IPS DF 4.7 (cell line): ENCODE data around the gene CD300LG.
"Not testable (repeated sequence)": the region's sequence is repeated elsewhere in the genome, so short reads cannot be mapped to it uniquely, and the experiment has no call there.

Source experiments
- DNase-seq: peaks from one replicate; pipeline ENCODE4 v3.0.0-alpha.2; 2013; ENCODE audit warnings: low spot score; ENCODE audit errors: extremely low read depth

Gene CD300LG, protein sequence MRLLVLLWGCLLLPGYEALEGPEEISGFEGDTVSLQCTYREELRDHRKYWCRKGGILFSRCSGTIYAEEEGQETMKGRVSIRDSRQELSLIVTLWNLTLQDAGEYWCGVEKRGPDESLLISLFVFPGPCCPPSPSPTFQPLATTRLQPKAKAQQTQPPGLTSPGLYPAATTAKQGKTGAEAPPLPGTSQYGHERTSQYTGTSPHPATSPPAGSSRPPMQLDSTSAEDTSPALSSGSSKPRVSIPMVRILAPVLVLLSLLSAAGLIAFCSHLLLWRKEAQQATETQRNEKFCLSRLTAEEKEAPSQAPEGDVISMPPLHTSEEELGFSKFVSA

DNA sequence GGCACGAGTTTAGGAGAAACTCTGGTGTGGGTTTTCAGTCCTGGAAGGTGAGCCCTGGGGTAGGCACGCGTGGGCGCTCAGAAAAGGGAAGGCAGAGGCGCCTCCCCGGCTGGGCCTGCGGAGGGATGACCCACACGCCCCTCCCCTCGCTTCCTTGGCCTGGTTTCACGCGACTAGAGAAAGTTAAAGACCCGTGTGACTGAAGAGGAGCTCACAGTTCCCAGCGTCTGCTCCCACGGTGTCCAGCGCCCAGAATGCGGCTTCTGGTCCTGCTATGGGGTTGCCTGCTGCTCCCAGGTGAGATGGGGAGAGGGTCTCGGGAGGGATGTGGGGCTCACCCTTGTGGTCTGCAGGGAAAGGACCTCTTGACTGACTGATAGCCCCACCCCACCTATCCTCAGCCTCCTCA is at the start of gene CD300LG:
Gene CD300LG, plus strand, starts transcription at position 214 of the 409 bp plus-strand sequence. Its CDS starts 41 bp downstream, at position 255.
- no peak for DNase-seq

DNA sequence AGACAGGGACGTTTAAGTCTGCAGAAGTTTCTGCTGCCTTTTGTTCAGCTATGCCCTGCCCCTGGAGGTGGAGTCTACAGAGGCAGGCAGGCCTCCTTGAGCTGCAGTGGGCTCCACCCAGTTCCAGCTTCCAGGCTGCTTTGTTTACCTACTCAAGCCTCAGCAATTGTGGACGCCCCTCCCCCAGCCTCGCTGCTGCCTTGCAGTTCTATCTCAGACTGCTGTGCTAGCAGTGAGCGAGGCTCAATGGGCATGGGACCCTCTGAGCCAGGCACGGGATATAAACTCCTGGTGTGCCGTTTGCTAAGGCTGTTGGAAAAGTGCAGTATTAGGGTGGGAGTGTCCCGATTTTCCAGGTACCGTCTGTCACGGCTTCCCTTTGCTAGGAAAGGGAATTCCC is 49.0 kb upstream of the CD300LG start:
- not testable (repeated sequence) for DNase-seq

DNA sequence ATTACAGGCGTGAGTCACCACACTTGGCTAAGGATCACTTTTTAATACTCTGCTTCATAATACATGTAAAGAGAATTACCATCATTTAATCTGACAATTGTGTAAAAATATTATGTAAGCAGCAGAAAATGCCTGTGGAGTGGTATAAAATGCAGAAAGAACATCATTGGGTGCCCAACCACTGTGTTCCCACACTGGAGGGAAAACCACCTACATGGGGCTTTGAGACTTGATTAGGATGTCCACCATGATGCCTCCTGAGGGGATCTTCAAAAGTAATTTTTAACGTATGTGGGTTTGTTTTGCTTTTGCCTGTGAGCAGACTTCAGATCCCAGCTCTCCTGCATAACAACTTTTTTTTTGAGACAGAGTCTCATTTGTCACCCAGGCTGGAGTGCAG is 47.9 kb upstream of the CD300LG start:
- no peak for DNase-seq

DNA sequence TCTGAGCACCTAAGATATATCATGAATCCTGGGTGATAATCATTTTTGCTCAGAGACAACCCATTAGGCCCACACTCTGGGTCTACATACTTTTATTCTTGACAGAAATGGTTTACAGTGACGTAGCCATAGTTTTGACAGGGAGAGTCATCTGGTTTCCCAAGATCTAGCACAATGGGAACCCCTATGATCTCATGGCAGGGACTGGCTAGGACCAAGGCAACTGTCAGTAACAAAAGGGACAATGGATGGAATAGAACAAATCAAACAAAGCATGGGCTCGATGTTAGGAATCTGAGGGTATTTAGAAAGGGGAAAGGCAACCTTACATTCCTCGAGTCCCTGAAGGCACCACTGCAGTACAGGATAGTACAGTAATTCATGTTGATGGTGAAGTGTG is 46.2 kb upstream of the CD300LG start:
- DNase-seq: no peak

DNA sequence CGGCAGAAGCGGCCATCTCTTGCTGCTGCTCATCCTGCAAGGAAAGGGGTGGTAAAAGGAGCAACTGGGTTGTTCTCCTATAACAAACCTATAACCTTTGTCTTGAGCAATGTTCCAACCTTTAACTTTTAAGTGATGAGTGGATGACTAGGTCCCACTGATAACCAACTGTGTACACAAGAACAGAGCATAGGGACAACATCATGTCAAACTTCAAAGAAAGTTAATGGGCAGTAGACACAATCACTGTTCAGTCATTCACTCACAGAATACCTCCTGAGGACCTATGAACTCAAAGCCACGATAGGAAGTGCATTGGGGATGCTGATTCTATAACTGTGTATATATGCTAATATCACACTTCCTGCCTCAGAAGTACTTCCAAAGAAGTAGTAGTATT is 45.1 kb upstream of the CD300LG start:
- no peak for DNase-seq

DNA sequence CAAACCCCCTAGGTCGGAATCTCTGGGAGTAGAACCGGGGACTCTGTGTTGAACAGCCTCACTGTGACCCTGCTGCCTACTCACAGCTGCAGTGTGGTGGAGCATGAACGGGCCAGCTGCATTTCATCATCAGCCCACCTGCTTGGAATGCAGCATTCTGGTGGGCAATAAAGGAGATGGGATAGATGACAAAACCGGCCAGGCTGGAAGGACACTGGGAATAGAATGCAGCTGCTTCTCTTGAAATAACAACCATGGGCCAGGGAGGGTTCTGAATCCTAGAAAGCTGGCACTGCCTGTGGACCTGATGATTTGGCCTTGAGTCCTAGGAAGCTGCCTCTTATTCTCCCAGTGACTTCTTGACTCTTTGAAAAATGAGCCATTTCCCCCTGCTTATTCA is 43.2 kb upstream of the CD300LG start:
- DNase-seq: peak; percentile 38

DNA sequence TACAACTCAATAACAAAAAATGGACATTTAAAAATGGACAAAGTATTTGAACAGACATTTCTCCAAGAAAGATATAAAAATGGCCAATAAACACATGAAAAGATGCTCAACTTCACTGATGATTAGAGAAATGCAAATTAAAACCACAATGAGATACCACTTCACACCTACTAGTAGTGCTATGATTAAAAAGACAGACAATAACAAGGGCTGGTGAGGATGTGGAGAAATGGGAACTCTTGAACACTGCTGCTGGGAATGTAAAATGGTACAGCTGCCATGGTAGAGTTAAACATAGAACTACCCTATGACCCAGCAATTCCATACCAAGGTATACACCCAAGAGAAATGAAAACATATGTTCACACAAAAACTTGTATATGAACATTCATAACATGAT is 41.9 kb upstream of the CD300LG start:
- DNase-seq: no peak

DNA sequence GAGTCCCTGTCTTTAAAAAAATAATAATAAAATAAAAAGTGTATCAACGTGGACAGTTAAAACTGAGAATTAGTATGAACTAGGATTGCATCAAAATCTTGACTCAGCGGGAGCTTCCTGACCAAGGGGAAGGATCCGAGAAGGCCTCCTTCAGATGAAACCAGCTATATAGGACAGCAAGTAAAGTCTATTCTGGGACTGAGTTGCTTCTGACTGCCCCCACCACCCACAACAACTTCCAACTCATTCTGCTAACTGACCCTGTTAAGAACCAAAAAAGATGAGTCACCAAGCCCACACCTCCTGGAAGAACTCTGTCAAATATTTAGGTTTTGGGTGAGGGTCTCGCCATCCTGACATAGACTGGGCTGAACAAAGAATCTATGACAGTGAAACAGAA is 38.9 kb upstream of the CD300LG start:
- DNase-seq: no peak

DNA sequence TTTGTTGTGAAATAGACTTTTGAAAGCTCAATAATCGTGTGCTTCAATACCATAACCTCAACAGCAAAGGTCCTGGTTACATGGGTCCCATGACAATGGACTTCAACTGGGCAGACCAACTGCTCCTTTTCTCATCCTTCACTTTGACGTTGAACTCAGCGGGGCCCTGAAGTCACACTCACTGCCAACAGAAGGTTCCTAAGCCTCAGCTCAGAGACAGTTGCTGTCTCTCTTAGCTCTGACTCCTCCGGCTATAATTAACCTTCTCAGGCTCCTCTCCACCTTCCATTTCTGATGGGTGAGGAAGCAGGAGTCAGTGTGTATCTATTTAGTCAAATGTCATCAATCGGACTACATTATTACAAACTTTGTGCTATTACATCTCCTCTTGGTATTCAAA is 37.9 kb upstream of the CD300LG start:
- no peak for DNase-seq

DNA sequence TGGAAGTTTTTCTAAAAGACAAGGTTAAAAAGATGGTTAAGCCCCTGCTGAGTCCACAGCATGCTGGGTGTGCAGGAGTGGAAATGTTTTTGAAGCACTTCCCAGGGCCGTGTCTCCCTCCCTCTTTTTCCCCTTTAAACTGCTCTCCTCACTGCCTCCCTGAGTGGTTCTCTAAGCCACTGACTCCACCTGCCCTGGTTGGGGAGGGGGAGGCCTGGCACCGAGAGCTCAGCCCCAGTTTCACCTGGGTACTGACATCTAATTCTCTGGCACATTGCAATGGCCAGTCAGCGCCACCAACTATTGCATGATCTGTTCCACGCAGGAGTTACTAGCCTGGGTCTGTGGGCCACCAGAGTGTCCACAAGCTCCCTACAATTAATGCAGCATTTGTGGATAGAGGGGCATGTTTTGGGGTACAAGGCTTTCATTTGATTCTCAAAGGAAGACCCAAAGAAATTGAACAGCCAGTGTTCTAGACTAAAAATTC is 36.7 kb upstream of the CD300LG start:
- no peak for DNase-seq

DNA sequence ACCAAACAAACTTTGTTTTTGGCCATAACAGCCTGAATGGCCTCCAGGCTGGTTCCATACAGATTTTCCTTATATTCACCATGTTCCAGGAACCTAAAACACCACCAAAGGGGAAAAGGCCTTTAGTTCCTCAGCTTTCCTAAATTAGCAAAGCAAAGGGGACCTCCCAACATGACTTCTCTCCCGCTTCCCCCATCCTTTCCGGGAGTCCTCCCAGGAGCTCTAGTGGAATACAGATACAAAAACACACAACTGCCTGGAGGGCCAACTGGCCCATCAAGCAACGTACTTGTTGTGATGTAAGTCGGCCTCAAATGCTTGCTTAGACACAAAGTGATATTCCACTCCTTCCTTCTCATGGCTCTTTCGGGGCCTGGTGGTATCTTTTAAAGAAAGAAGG is 36.2 kb upstream of the CD300LG start:
- DNase-seq: no peak

DNA sequence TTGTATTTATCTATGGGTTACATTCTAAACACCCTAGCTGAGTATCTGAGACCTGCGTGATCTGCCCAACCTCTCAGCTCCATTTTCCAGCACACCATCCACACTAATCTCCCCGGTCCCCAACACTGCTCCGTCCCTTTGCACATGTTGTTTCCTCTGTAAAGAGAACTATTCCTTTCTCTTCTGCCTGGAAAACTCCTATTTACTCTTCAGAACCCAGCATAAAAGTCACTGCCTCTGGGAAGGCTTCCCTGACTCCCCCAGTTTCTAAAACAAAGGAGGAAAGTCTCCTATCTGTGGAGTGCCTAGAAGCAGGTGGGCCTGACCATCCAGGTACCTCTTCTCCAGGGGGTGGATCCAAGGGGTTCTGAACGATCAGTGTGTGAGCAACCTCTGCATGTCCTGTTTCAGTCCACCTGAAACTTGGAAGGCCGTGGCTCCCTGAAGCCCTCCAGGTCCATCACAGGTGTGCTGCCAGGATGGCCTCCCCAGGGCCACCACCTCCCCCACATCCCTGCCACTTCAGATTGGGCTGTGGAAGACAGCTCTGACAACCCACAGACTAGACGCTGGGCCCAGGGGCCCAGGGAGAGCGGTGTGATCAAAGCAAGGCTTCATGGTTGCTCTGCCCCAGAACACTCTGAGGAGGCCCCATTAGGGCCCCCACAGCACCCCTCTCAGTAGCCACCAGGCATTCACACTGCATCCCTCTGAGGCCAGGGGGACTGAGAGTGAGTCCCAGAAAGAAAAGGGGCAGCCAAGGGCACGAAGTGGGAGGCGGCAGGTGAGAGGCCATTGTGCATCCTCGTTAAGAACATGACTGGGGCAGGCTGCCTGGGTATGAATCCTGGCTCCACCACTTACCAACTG is 34.3 kb upstream of the CD300LG start:
- no peak for DNase-seq

DNA sequence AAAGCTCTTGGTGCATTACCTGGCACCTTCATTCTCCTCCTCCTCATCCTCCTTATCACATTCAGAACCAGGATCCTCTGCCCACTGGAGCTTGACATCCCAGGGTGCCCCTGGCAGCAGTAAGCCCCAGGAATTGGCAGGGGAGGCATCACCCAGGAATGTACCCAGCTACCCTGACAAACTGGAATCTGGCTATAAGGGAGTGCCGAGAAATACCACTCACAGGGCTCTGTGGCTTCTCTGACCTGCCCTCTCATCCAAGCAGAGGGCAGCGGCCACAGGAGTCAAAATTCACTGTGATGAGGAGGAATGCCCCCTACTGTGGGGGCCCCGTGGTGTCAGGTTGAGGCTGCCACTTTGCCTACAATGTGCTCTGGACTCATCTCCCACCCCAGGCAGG is 33.6 kb upstream of the CD300LG start:
- DNase-seq: no peak

DNA sequence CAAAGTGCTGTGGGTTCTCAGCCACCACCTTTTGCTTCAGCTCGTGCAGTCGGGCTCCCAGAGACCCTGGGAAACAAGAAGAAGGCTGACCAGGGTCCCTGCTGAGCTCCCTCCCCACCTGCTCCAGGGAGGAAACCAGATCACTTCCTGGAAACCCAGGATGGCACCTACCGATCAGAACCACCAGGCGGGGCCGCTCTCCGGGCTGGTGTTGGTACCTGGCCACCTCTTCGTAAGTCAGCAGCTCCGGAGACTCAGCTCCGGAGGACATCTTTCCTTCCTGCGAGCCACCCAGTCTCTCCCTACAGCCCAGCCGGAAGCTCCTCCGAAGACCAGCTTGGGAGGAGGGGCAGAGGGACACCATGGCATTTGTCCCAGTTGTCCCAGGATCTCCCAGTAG is 33.0 kb upstream of the CD300LG start:
- DNase-seq: no peak

DNA sequence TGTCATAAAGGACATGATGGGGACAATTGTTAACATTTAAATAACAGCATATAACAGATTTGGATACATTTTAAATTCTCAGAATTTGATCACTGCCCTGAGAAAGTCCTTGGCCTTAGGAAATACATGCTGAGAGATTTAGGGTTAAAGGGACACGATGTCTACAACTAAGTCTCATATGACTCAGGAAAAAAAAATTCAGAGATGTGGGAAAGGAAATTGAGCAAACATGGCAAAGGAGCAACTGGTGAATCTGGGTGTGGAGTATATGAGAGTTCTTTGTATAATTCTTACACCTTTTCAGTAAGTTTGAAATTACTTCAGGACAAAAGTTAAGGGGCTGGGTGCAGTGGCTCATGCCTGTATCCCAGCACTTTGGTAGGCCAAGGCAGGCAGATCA is 32.3 kb upstream of the CD300LG start:
- DNase-seq: no peak

DNA sequence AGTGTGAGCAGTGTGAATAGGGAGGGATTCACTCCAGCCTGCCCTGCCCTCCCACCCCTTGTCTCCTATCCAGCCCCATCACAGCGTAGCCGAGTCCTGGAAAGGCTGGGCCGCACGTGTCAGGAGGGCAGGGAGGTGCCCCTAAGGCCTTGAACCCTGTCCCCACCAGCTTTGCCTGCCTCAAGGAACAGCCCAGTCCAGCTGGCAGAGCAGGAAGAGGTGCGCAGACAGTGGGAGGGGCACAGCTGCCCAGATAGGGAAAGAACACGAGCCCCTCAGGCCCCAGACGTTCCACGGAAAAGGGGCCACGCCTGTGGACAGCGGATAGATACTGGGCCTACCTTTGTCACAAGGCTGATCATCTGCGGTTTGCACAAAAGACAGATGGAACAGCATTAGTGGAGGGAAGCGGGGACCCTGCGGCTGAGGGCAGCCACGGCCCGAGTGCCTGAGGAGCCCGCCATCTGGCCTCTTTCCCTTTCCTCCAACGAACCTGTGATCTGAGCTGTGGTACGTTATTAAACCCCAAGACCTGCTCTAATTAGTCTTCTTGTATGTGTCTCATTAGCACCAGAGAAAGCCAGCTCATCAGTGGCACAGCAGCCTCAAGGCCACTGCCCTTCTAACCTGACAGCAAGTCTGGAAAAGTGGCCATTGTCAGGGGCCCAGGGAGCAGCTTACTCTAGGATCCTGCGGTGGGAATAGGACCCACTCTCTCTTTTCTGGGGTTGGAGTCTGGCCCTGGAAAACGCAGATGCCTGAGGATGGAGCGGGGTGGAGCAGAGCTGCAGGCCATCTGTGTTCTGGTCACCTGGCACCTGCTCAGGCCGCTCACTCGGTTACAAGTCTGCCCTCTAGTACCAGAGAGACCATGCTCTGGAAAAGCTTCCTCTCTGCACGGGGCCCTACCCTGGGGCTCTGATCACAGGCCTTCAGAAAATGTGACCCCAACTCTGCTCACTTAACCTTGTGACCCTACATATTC is 30.3 kb upstream of the CD300LG start:
- DNase-seq: no peak

DNA sequence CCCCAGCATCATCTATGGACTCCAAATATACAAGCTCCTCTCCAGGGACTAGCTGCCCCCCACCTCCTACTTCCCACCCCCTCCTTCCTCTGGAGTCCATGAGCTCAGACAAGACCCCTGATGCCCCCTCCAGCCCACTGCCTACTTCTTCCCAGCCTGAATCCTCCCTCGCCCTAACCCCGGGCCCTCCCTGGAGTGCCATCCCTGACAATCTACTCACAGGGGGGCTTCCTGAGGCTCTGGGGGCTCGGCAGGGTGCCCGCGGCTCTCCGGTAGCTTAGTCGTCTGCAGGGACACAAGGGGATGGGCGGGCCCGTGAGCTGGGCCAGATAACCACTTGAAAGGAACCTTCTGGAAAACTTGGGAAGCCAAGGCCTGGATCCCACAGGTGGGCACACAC is 29.1 kb upstream of the CD300LG start:
- DNase-seq: no peak

DNA sequence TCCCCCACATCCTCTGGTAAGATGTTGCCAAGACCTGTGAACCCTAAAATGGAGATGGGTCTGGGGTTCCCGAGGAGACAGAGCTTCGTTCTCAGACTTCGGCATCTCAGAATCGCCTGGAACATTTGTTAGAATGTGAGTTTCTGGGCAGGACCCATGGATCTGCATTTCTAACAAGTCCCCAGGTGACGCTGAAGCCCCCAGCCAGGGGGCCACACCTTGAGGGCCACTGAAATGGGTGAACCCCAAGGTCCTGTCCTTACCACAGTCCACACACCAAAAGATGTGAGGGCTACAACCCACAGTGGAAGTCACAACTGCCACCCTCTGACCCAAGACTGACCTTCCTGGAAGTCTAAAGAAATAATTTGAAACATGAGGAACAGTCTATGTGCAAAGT is 28.0 kb upstream of the CD300LG start:
- no peak for DNase-seq

DNA sequence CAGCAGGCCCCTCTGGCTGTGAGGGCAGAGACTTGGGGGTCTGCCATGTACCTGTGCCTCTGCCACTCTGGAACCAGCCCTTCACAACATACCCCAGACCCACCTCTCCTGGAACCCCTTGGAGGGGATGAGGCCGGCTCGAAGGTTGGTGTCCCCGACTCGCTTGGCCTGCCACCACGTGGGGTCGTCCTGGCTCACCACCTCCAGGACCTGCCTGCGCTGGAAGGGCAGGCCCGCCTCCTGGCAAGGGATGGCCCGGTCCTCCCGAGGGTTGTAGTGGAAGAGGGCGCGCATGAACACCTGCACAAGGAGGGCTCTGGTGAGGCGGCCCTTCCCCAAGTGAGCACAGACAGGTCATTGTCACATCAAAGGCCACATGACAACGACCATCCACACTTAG is 26.2 kb upstream of the CD300LG start:
- no peak for DNase-seq

DNA sequence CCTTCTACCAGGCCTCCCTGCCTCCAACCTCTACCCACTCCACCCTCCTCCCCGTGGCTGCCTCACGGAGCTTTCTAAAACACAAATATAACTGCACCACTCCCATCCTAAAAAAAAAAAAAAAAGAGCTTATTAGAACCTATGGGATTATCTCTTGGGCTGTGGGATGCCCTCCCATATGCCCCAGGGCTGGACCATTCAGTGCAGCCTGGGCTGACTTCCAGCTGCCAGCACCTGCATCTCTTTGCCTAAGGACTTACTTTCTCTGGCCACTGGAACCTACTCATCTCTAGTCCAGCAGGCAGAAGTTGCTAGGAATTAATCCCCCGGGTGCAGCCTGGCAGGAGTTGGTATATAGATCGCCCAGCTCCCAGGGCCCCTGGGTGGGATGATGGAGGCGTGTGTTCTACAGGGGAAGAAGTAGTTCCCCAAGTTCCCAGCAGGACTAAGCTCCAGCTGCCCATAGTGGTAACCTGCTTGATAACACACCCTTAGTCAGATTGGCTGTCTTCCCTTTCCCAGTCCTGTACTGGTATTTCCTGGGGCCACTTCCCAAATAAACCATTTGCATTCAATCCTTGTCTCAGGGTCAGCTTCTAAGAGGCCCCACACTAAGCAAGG is 24.3 kb upstream of the CD300LG start:
- DNase-seq: no peak
